HepG2 (cell line): ENCODE data around the gene ZNF326. TPM values are rescaled to one million over a fixed set of nuclear protein-coding genes. Genes with fewer than 3 reads are reported as not detected.

Experiments used
- ATAC-seq: fragments of 200-7000 bp; cut with Tn5 transposase; 3 replicates; pipeline ENCODE4 v1.9.1; 2020; ENCODE audit warnings: mild to moderate bottlenecking, moderate library complexity
- BruUV-seq: library from RNA; stranded (reverse); fragments of 400-500 nt; replicated peaks from 2 replicates; lab custom pipeline; 2021; lab: Mats Ljungman, UMichigan
- CTCF ChIA-PET: fragments of 300-600 bp; formaldehyde crosslinking; extraction: SDS; loops from one replicate; lab custom pipeline; 2021; ENCODE audit warnings: low total read pairs, inconsistent platforms, low intra/inter-chr PET ratio; lab: Yijun Ruan, JAX
- POLR2A ChIA-PET: fragments of 350-600 bp; sonication (Branson Sonifier 250); formaldehyde crosslinking; loops from one replicate; lab custom pipeline; 2020; ENCODE audit warnings: antibody characterized with exemption, inconsistent platforms; lab: Yijun Ruan, JAX
- DNase-seq: peaks from one replicate; pipeline ENCODE4 v3.0.0-alpha.2; 2015; ENCODE audit warnings: low spot score
- FAIRE-seq: peaks from 3 replicates; lab custom pipeline; 2011; peaks lifted over from hg19 to GRCh38; lab: Jason Lieb, UNC
- H2AFZ ChIP-seq: one replicate; pipeline ENCODE4 v1.6.1; 2011; ENCODE audit warnings: low read length, inconsistent platforms
- H3K27ac ChIP-seq: fragments of 300-600 bp; 3 replicates; pipeline ENCODE4 v1.8.0; 2011; ENCODE audit warnings: mixed run types, mild to moderate bottlenecking, mixed read lengths, low read length, inconsistent platforms; ENCODE audit not compliant: insufficient read depth; ENCODE audit errors: extremely low read length
- H3K27me3 ChIP-seq, 2 experiments: fragments of 200-600 bp in 1 of 2; 2 replicates in 1 of 2; 3 replicates in 1 of 2; pipeline versions ENCODE4 v1.6.0 to v1.8.0; 2011; ENCODE audit warnings: low read length in 2 of 2, mild to moderate bottlenecking in 2 of 2, moderate library complexity in 2 of 2, inconsistent platforms in 1 of 2; ENCODE audit not compliant: insufficient read depth in 2 of 2, control insufficient read depth in 1 of 2
- H3K36me3 ChIP-seq, 2 experiments: fragments of 200-600 bp in 1 of 2; replicated peaks in 1 of 2; 2 replicates in 1 of 2; 3 replicates in 1 of 2; pipeline versions ENCODE4 v1.5.1 to v1.8.0; 2011; ENCODE audit warnings: low read length in 2 of 2, inconsistent platforms in 1 of 2; ENCODE audit not compliant: insufficient read depth in 2 of 2, control insufficient read depth in 1 of 2
- H3K4me1 ChIP-seq: 2 replicates; pipeline ENCODE4 v1.5.1; 2012; ENCODE audit warnings: low read length, inconsistent platforms; ENCODE audit not compliant: insufficient read depth
- H3K4me2 ChIP-seq: 2 replicates; pipeline ENCODE4 v1.6.0; 2011; ENCODE audit warnings: low read depth, low read length, inconsistent platforms
- H3K4me3 ChIP-seq, 3 experiments: fragments of 200-600 bp in 1 of 3; sonication (generic), shearing (Covaris generic) in 1 of 3; replicated peaks in 1 of 3; 2 replicates each; pipeline ENCODE4 v1.5.1; 2011 to 2016; ENCODE audit warnings: low read length in 3 of 3, inconsistent platforms in 2 of 3, low read depth in 2 of 3, mild to moderate bottlenecking in 2 of 3, control low read depth in 1 of 3, mixed read lengths in 1 of 3; ENCODE audit not compliant: insufficient read depth in 1 of 3
- H3K79me2 ChIP-seq: one replicate; pipeline ENCODE4 v1.6.1; 2011; ENCODE audit warnings: low read length, inconsistent platforms; ENCODE audit not compliant: insufficient read depth
- H3K9ac ChIP-seq: 2 replicates; pipeline ENCODE4 v1.6.0; 2011; ENCODE audit warnings: mild to moderate bottlenecking, low read depth, low read length, inconsistent platforms; ENCODE audit not compliant: insufficient read depth
- H3K9me3 ChIP-seq: 2 replicates; pipeline ENCODE4 v1.5.1; 2012; ENCODE audit warnings: mild to moderate bottlenecking, low read length
- H4K20me1 ChIP-seq: 2 replicates; pipeline ENCODE4 v1.6.0; 2011; ENCODE audit warnings: inconsistent platforms, mild to moderate bottlenecking, low read length, moderate library complexity; ENCODE audit not compliant: insufficient read depth
- ARHGAP35 ChIP-seq: sonication (generic); formaldehyde crosslinking; IDR thresholded peaks from 2 replicates; pipeline ENCODE4 v1.9.0; 2022; ENCODE audit warnings: mild to moderate bottlenecking, inconsistent platforms, moderate library complexity, missing genetic modification reagents, borderline replicate concordance
- FOXJ3 ChIP-seq: sonication (generic); formaldehyde crosslinking; IDR thresholded peaks from 2 replicates; pipeline ENCODE4 v1.4.0; 2020; ENCODE audit warnings: missing genetic modification reagents, mild to moderate bottlenecking, borderline replicate concordance
- FOXP1 ChIP-seq, 2 experiments: fragments of 450-650 bp in 1 of 2; IDR thresholded peaks; 2 replicates each; pipeline ENCODE4 v1.6.1; 2017 to 2018; ENCODE audit warnings: antibody characterized with exemption in 1 of 2
- HDAC1 ChIP-seq: sonication (generic); formaldehyde crosslinking; IDR thresholded peaks from 2 replicates; pipeline ENCODE4 v1.5.1; 2020; ENCODE audit warnings: mild to moderate bottlenecking, missing genetic modification reagents
- IKZF5 ChIP-seq: IDR thresholded peaks from 2 replicates; pipeline ENCODE4 v1.6.1; 2018; ENCODE audit warnings: missing genetic modification reagents, mild to moderate bottlenecking, missing compliant biosample characterization
- MED13 ChIP-seq: sonication (generic); formaldehyde crosslinking; IDR thresholded peaks from 2 replicates; pipeline ENCODE4 v1.5.0; 2020; ENCODE audit warnings: missing genetic modification reagents
- MEIS1 ChIP-seq: sonication (generic); formaldehyde crosslinking; IDR thresholded peaks from 2 replicates; pipeline ENCODE4 v1.9.0; 2021; ENCODE audit warnings: mild to moderate bottlenecking, missing genetic modification reagents, moderate library complexity, borderline replicate concordance
- MXD3 ChIP-seq: IDR thresholded peaks from 2 replicates; pipeline ENCODE4 v1.6.1; 2016; ENCODE audit warnings: mild to moderate bottlenecking, missing biosample characterization, missing genetic modification reagents
- MYNN ChIP-seq: sonication (generic); formaldehyde crosslinking; IDR thresholded peaks from 2 replicates; pipeline ENCODE4 v1.4.0; 2020; ENCODE audit warnings: mild to moderate bottlenecking, low read depth, missing genetic modification reagents
- NFE2L1 ChIP-seq: sonication (generic); formaldehyde crosslinking; IDR thresholded peaks from 2 replicates; pipeline ENCODE4 v1.4.0; 2020; ENCODE audit warnings: missing genetic modification reagents, mild to moderate bottlenecking, borderline replicate concordance
- NFE2L2 ChIP-seq: fragments of 150-350 bp; IDR thresholded peaks from 2 replicates; pipeline ENCODE4 v1.6.1; 2014; ENCODE audit warnings: low read length
- NKX3-1 ChIP-seq: sonication (generic); formaldehyde crosslinking; IDR thresholded peaks from 2 replicates; pipeline ENCODE4 v1.5.0; 2020; ENCODE audit warnings: missing genetic modification reagents
- PHF21A ChIP-seq: sonication (generic); formaldehyde crosslinking; IDR thresholded peaks from 2 replicates; pipeline ENCODE4 v1.5.0; 2020; ENCODE audit warnings: mild to moderate bottlenecking, missing genetic modification reagents
- ZBTB2 ChIP-seq: sonication (generic); formaldehyde crosslinking; IDR thresholded peaks from 2 replicates; pipeline ENCODE4 v1.8.0; 2022; ENCODE audit warnings: low read depth, missing genetic modification reagents
- WGBS: methylation state at CpG from one replicate; pipeline ENCODE4 v1.1.6; 2017; ENCODE audit warnings: low lambda C conversion rate; 5-methylcytosine and 5-hydroxymethylcytosine counted together
- in situ Hi-C: cut with HindIII; loops from 2 replicates; pipeline ENCODE4 v1.10.0; 2017; ENCODE audit warnings: low pct_unique_long_range_greater_than_20kb; ENCODE audit not compliant: extremely low pct_ligation_motif_present
- intact Hi-C: fragments of 100-400 bp; cut with micrococcal nuclease; formaldehyde crosslinking; loops from one replicate; pipeline ENCODE4 v1.10.0; 2022; ENCODE audit not compliant: unreplicated experiment
- polyA plus RNA-seq, 8 experiments: library from polyadenylated mRNA; depleted of rRNA in 3 of 8; stranded (reverse) in 7 of 8; unstranded in 1 of 8; fragments of >200 nt; fragmentation: Illumina TruSeq in 4 of 8; extraction: Trizol in 4 of 8; gene quantifications; 2 replicates each; pipeline versions ENCODE4 v1.2.1 to v1.2.3, GENCODE V29; 2011 to 2016; ENCODE audit warnings: low read depth in 4 of 8, missing spikeins in 1 of 8, mixed read lengths in 1 of 8; ENCODE audit not compliant: insufficient read depth in 1 of 8
- total RNA-seq, 5 experiments: library from RNA; depleted of rRNA; stranded (reverse); fragments of >200 nt; fragmentation: Illumina TruSeq; extraction: Trizol; gene quantifications; 2 replicates each; pipeline ENCODE4 v1.2.3, GENCODE V29; 2016; ENCODE audit warnings: low read depth in 1 of 5
- TF ChIP-seq, protein P1 (sequence below): sonication (generic); formaldehyde crosslinking; IDR thresholded peaks from 2 replicates; pipeline ENCODE4 v1.9.0; 2021; ENCODE audit warnings: missing genetic modification reagents, mild to moderate bottlenecking, borderline replicate concordance
- TF ChIP-seq, protein P2 (sequence below): sonication (generic); formaldehyde crosslinking; IDR thresholded peaks from 2 replicates; pipeline ENCODE4 v1.8.1; 2022; ENCODE audit warnings: low read depth, mild to moderate bottlenecking, missing genetic modification reagents
- TF ChIP-seq, protein P3 (sequence below): sonication (generic); formaldehyde crosslinking; IDR thresholded peaks from 2 replicates; pipeline ENCODE4 v1.8.1; 2023; ENCODE audit warnings: mild to moderate bottlenecking, missing genetic modification reagents, borderline replicate concordance

ZNF326 gene
- total and polyA plus RNA-seq, 2 of the 13 experiments (the other 11 are each of a cell fraction or from before 2014, with no cell fraction given) = 6.3 to 16.4 TPM

DNA sequence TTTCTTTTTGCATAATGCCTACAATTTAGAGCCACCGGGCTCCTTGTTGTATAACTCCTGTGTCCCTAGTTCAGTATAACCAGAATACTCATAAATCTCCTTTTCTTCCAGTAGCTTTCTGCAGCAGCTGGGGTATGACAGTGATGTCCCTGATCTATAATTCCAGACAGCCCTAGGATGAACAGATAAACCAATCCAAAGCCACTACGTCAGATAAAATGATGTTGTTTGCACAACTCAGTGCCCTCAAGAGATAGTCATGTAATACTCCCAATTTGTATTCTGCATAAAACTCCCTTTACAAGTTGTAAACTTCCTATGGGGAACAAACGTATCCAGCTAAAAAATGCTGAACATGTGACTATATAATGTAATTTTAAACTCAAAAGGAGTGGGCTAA is 44.7 kb downstream of the ZNF326 start:
- Histone ChIP-seq H3K27ac (no peak overlapping the region), H3K36me3 (no peaks in the 10 kb centered on the region), H3K79me2 (no peaks in the 10 kb centered on the region), H3K4me3 (no peak overlapping the region), H3K4me1 (peaks cover 15% of the 10 kb centered on the region), H2AFZ (no peak overlapping the region), H3K9me3 (no peaks in the 10 kb centered on the region), H3K27me3 (0 out of 5 replicates have a peak, but pooled peaks cover 0 to under 1% of the 10 kb centered on the region in 2 experiments), H4K20me1 (no peaks in the 10 kb centered on the region), H3K9ac (no peak overlapping the region), H3K4me2 (no peak overlapping the region)
- WGBS = 55% methylated on average over 3 of the region's 3 CpGs
- in situ Hi-C loops (no loop called here), intact Hi-C loops (no loop called here)
- DNase-seq = no peak
- ChIA-PET CTCF (no interaction called here), POLR2A (no interaction called here)
- BruUV-seq = no TSS peak
- no peak for ATAC-seq
- FAIRE-seq = no peak
- TF ChIP-seq, protein P1, sequence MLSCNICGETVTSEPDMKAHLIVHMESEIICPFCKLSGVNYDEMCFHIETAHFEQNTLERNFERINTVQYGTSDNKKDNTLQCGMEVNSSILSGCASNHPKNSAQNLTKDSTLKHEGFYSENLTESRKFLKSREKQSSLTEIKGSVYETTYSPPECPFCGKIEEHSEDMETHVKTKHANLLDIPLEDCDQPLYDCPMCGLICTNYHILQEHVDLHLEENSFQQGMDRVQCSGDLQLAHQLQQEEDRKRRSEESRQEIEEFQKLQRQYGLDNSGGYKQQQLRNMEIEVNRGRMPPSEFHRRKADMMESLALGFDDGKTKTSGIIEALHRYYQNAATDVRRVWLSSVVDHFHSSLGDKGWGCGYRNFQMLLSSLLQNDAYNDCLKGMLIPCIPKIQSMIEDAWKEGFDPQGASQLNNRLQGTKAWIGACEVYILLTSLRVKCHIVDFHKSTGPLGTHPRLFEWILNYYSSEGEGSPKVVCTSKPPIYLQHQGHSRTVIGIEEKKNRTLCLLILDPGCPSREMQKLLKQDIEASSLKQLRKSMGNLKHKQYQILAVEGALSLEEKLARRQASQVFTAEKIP = no peak
- TF ChIP-seq HDAC1 (CRISPR knock-in tag) (no peak), MED13 (no peak), FOXP1 (IDR thresholded peaks at IDR 0.05) (no peak), FOXP1 (CRISPR knock-in tag; IDR thresholded peaks at IDR 0.05) (no peak), IKZF5 (CRISPR knock-in tag) (no peak), FOXJ3 (CRISPR knock-in tag) (no peak), NFE2L1 (CRISPR knock-in tag) (no peak), NKX3-1 (CRISPR knock-in tag) (no peak), NFE2L2 (no peak), MXD3 (no peak), ARHGAP35 (CRISPR knock-in tag) (no peak), MEIS1 (CRISPR knock-in tag) (no peak), PHF21A (CRISPR knock-in tag) (no peak), ZBTB2 (CRISPR knock-in tag) (no peak), MYNN (no peak)
- TF ChIP-seq, protein P2, sequence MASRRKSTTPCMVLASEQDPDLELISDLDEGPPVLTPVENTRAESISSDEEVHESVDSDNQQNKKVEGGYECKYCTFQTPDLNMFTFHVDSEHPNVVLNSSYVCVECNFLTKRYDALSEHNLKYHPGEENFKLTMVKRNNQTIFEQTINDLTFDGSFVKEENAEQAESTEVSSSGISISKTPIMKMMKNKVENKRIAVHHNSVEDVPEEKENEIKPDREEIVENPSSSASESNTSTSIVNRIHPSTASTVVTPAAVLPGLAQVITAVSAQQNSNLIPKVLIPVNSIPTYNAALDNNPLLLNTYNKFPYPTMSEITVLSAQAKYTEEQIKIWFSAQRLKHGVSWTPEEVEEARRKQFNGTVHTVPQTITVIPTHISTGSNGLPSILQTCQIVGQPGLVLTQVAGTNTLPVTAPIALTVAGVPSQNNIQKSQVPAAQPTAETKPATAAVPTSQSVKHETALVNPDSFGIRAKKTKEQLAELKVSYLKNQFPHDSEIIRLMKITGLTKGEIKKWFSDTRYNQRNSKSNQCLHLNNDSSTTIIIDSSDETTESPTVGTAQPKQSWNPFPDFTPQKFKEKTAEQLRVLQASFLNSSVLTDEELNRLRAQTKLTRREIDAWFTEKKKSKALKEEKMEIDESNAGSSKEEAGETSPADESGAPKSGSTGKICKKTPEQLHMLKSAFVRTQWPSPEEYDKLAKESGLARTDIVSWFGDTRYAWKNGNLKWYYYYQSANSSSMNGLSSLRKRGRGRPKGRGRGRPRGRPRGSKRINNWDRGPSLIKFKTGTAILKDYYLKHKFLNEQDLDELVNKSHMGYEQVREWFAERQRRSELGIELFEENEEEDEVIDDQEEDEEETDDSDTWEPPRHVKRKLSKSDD (CRISPR knock-in tag) = no peak
- TF ChIP-seq, protein P3, sequence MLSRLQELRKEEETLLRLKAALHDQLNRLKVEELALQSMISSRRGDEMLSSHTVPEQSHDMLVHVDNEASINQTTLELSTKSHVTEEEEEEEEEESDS (CRISPR knock-in tag) = no peak
